ENCODE data around the gene AVEN.
"Not testable (repeated sequence)": the region's sequence is repeated elsewhere in the genome, so short reads cannot be mapped to it uniquely, and the experiment has no call there.

Gene AVEN

GRCh38 chr15:34039790-34040113, 748 bp upstream of the AVEN start:
- H3K27ac ChIP-seq (ENCODE audit: low read depth, low read length): no peak overlapping the region
- H2AFZ ChIP-seq (ENCODE audit: low read length, unreplicated experiment): peak overlapping the region; percentile 92
- peak overlapping the region; percentile 95 for H3K4me3 ChIP-seq (ENCODE audit: low read depth, low read length)

GRCh38 chr15:34038023-34038870, 757 bp downstream of the AVEN start:
- H3K79me2 ChIP-seq (ENCODE audit: control insufficient read depth, insufficient read depth, low read length, unreplicated experiment): peaks cover 19% of the 10 kb centered on the region
- H2AFZ ChIP-seq (ENCODE audit: low read length, unreplicated experiment): peak overlapping the region; percentile 97
- H3K27me3 ChIP-seq (ENCODE audit: insufficient read depth, low read length): no peaks in the 10 kb centered on the region
- H3K4me3 ChIP-seq (ENCODE audit: low read depth, low read length): peak overlapping the region; percentile 95
- peaks cover 10% of the 10 kb centered on the region for H3K4me1 ChIP-seq (ENCODE audit: control insufficient read depth, insufficient read depth, low read length, unreplicated experiment)
- H3K36me3 ChIP-seq (ENCODE audit: insufficient read depth, low read length): no peaks in the 10 kb centered on the region
- H3K27ac ChIP-seq (ENCODE audit: low read depth, low read length): peak overlapping the region; percentile 76

More at GRCh38 chr15:34039790-34040113, 748 bp upstream of the AVEN start:
- H3K36me3 ChIP-seq (ENCODE audit: insufficient read depth, low read length): no peaks in the 10 kb centered on the region
- H3K27me3 ChIP-seq (ENCODE audit: insufficient read depth, low read length): no peaks in the 10 kb centered on the region
- peaks cover 19% of the 10 kb centered on the region for H3K79me2 ChIP-seq (ENCODE audit: control insufficient read depth, insufficient read depth, low read length, unreplicated experiment)
- peaks cover 13% of the 10 kb centered on the region for H3K4me1 ChIP-seq (ENCODE audit: control insufficient read depth, insufficient read depth, low read length, unreplicated experiment)

GRCh38 chr15:34031987-34032760, 6.8 kb downstream of the AVEN start:
- no peaks in the 10 kb centered on the region for H3K4me1 ChIP-seq (ENCODE audit: control insufficient read depth, insufficient read depth, low read length, unreplicated experiment)
- peaks cover 15% of the 10 kb centered on the region for H3K79me2 ChIP-seq (ENCODE audit: control insufficient read depth, insufficient read depth, low read length, unreplicated experiment)

DNA sequence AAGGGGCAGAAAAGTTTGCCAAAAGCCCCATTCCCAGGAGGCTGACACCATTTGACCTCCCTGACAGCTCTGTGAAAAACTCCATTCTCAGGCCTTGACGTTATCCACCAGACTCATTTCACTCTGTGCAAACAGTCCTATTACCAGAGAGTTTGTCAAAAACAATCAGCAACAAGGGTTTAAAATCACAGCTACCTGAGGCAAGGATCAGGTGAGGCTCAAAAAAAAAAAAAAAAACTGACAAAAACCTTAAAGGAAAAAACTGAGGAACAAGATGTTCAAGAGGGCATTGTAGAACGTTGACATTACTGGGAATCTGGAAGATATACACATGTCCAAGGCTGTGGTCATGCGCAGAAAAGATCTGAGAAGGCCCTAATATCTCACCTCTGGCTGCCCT, 11.4 kb downstream of the AVEN start:
- Histone ChIP-seq H2AFZ (ENCODE audit: low read length, unreplicated experiment) (no peak overlapping the region), H3K4me1 (ENCODE audit: control insufficient read depth, insufficient read depth, low read length, unreplicated experiment) (no peaks in the 10 kb centered on the region), H3K27ac (ENCODE audit: low read depth, low read length) (no peak overlapping the region), H3K4me3 (ENCODE audit: low read depth, low read length) (no peak overlapping the region), H3K36me3 (ENCODE audit: insufficient read depth, low read length) (no peaks in the 10 kb centered on the region), H3K79me2 (ENCODE audit: control insufficient read depth, insufficient read depth, low read length, unreplicated experiment) (peaks cover 14% of the 10 kb centered on the region), H3K27me3 (ENCODE audit: insufficient read depth, low read length) (no peaks in the 10 kb centered on the region)

More at GRCh38 chr15:34031987-34032760, 6.8 kb downstream of the AVEN start:
- Histone ChIP-seq H3K27ac (ENCODE audit: low read depth, low read length) (no peak overlapping the region), H3K27me3 (ENCODE audit: insufficient read depth, low read length) (no peaks in the 10 kb centered on the region), H3K36me3 (ENCODE audit: insufficient read depth, low read length) (no peaks in the 10 kb centered on the region), H2AFZ (ENCODE audit: low read length, unreplicated experiment) (no peak overlapping the region), H3K4me3 (ENCODE audit: low read depth, low read length) (no peak overlapping the region)

DNA sequence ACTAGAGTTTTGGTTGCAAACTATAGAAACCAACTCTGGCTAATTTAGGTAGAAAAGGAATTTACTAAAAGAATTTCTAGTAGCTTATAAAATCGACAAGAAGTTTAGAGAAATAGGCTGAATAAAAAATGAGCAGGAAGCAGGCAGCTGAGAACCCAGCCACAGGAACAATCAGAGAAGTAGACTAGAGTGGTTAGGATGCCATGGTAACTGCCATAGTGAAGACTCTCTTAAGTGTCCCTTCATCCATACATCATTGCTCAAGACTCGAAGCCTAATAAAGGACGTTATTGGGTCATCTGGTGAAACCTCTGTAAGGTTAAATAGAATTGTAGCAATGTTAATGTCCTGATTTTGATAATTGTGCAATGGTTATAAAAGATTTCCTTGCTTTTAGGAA, 13.8 kb downstream of the AVEN start:
- no peaks in the 10 kb centered on the region for H3K27me3 ChIP-seq (ENCODE audit: insufficient read depth, low read length)
- no peak overlapping the region for H3K4me3 ChIP-seq (ENCODE audit: low read depth, low read length)
- H3K27ac ChIP-seq (ENCODE audit: low read depth, low read length): no peak overlapping the region
- peaks cover 10% of the 10 kb centered on the region for H3K79me2 ChIP-seq (ENCODE audit: control insufficient read depth, insufficient read depth, low read length, unreplicated experiment)
- no peak overlapping the region for H2AFZ ChIP-seq (ENCODE audit: low read length, unreplicated experiment)
- no peaks in the 10 kb centered on the region for H3K4me1 ChIP-seq (ENCODE audit: control insufficient read depth, insufficient read depth, low read length, unreplicated experiment)
- no peaks in the 10 kb centered on the region for H3K36me3 ChIP-seq (ENCODE audit: insufficient read depth, low read length)

DNA sequence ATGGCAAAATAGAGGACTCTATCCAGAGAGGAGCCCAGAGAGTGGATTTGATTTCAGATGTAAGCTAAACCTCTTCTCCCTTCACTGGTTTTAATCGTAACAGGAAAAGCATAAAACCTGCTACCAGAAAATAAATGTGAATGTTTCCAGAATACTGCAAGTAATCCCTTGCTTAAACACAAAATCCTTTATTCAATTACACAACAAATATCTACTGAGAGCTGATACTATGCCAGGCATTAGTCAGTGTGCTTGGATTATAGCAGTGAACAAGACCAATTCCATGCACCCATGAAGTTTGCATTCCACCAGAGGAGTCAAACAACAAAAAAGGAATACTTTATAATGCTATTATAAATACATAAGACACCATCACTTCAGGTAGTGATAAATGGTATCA, 15.1 kb downstream of the AVEN start:
- H3K4me1 ChIP-seq (ENCODE audit: control insufficient read depth, insufficient read depth, low read length, unreplicated experiment): no peaks in the 10 kb centered on the region
- H2AFZ ChIP-seq (ENCODE audit: low read length, unreplicated experiment): no peak overlapping the region
- H3K27ac ChIP-seq (ENCODE audit: low read depth, low read length): no peak overlapping the region
- H3K4me3 ChIP-seq (ENCODE audit: low read depth, low read length): no peak overlapping the region
- peaks cover 10% of the 10 kb centered on the region for H3K79me2 ChIP-seq (ENCODE audit: control insufficient read depth, insufficient read depth, low read length, unreplicated experiment)
- peaks cover 1% of the 10 kb centered on the region; the same call in 1 of the 2 replicates for H3K36me3 ChIP-seq (ENCODE audit: insufficient read depth, low read length)
- H3K27me3 ChIP-seq (ENCODE audit: insufficient read depth, low read length): no peaks in the 10 kb centered on the region

DNA sequence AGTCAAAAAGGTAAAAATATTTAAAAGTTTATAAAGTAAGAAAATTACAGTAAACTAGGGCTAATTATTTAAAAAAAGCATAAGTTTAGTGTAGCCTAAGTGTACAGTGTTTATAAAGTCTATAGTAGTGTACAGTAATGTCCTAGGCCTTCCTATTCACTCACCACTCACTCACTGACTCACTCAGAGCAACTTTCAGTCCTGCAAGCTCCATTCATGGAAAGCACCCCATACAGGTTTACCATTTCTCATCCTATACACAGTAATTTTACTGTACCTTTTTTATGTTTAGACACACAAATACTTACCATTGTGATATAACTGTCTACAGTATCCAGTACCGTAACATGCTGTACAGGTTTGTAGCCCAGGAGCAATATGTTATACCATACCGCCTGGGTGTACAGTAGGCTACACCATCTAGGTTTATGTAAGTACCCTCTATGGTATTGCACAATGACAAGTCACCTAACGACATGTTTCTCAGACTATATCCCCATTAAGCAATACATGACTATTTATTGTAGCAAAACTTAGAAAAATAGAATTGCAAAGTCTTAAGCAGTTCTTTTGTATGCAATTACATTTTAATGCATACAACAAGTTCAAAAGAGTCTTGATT, 19.5 kb downstream of the AVEN start:
- Histone ChIP-seq H3K27me3 (ENCODE audit: insufficient read depth, low read length) (no peaks in the 10 kb centered on the region), H3K27ac (ENCODE audit: low read depth, low read length) (no peak overlapping the region), H3K4me1 (ENCODE audit: control insufficient read depth, insufficient read depth, low read length, unreplicated experiment) (no peaks in the 10 kb centered on the region), H3K4me3 (ENCODE audit: low read depth, low read length) (no peak overlapping the region), H3K36me3 (ENCODE audit: insufficient read depth, low read length) (peaks cover 4% of the 10 kb centered on the region; the same call in 1 of the 2 replicates), H2AFZ (ENCODE audit: low read length, unreplicated experiment) (no peak overlapping the region), H3K79me2 (ENCODE audit: control insufficient read depth, insufficient read depth, low read length, unreplicated experiment) (no peaks in the 10 kb centered on the region)

- H3K79me2 ChIP-seq (ENCODE audit: control insufficient read depth, insufficient read depth, low read length, unreplicated experiment); H3K4me3 ChIP-seq (ENCODE audit: low read depth, low read length); H3K36me3 ChIP-seq (ENCODE audit: insufficient read depth, low read length); H3K4me1 ChIP-seq (ENCODE audit: control insufficient read depth, insufficient read depth, low read length, unreplicated experiment); H3K27me3 ChIP-seq (ENCODE audit: insufficient read depth, low read length); H2AFZ ChIP-seq (ENCODE audit: low read length, unreplicated experiment); H3K27ac ChIP-seq (ENCODE audit: low read depth, low read length): not testable (repeated sequence)
Observed at GRCh38 chr15:34018738-34019137, 20.3 kb downstream of the AVEN start.

- Histone ChIP-seq H3K79me2 (ENCODE audit: control insufficient read depth, insufficient read depth, low read length, unreplicated experiment) (no peaks in the 10 kb centered on the region), H3K27ac (ENCODE audit: low read depth, low read length) (no peak overlapping the region), H3K27me3 (ENCODE audit: insufficient read depth, low read length) (no peaks in the 10 kb centered on the region), H3K36me3 (ENCODE audit: insufficient read depth, low read length) (peaks cover 4% of the 10 kb centered on the region; the same call in 1 of the 2 replicates), H3K4me3 (ENCODE audit: low read depth, low read length) (no peak overlapping the region), H2AFZ (ENCODE audit: low read length, unreplicated experiment) (no peak overlapping the region), H3K4me1 (ENCODE audit: control insufficient read depth, insufficient read depth, low read length, unreplicated experiment) (no peaks in the 10 kb centered on the region)
Observed at GRCh38 chr15:34018021-34018645, 20.9 kb downstream of the AVEN start.

DNA sequence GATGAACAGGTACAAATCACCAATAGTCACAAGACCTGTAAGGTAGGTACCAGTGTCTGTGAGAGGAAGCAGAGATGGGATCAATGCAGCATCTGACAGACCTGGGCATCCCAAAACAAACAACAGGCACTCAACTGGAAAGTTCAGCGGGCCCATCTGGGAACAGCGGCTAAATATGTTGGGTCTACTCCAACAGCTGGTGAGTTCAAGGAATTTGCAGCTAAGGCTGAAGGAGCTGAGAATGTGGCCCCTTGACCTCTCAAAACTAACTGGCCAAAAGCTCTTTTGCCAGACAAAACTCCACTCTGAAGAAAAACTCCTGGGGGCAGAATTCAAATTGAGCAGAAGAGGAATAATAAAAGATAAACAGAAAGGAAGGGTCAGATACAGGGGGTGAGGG, 24.4 kb downstream of the AVEN start:
- no peak overlapping the region for H3K27ac ChIP-seq (ENCODE audit: low read depth, low read length)
- no peaks in the 10 kb centered on the region for H3K4me1 ChIP-seq (ENCODE audit: control insufficient read depth, insufficient read depth, low read length, unreplicated experiment)
- peaks cover 4% of the 10 kb centered on the region; the same call in 1 of the 2 replicates for H3K36me3 ChIP-seq (ENCODE audit: insufficient read depth, low read length)
- no peaks in the 10 kb centered on the region for H3K79me2 ChIP-seq (ENCODE audit: control insufficient read depth, insufficient read depth, low read length, unreplicated experiment)
- H2AFZ ChIP-seq (ENCODE audit: low read length, unreplicated experiment): no peak overlapping the region
- no peaks in the 10 kb centered on the region for H3K27me3 ChIP-seq (ENCODE audit: insufficient read depth, low read length)
- no peak overlapping the region for H3K4me3 ChIP-seq (ENCODE audit: low read depth, low read length)

Measured in ACC112 (cell line).